Prostate gland (tissue), 2 donors: ENCODE results near the gene FBXO47.

ENCODE experiments used
- CTCF ChIP-seq, 4 experiments: fragments of 200-600 bp in 2 of 4; fragments of 450-650 bp in 2 of 4; sonication (generic) in 2 of 4; IDR thresholded peaks; 1 replicate in 3 of 4; 2 replicates in 1 of 4; pipeline ENCODE4 v1.5.1; 2016 to 2019; ENCODE audit warnings: antibody characterized with exemption in 4 of 4, mild to moderate bottlenecking in 2 of 4, moderate library complexity in 2 of 4
- POLR2AphosphoS5 ChIP-seq: sonication (generic); formaldehyde crosslinking; IDR thresholded peaks from one replicate; pipeline ENCODE4 v1.6.1; 2017; ENCODE audit warnings: antibody characterized with exemption

DNA sequence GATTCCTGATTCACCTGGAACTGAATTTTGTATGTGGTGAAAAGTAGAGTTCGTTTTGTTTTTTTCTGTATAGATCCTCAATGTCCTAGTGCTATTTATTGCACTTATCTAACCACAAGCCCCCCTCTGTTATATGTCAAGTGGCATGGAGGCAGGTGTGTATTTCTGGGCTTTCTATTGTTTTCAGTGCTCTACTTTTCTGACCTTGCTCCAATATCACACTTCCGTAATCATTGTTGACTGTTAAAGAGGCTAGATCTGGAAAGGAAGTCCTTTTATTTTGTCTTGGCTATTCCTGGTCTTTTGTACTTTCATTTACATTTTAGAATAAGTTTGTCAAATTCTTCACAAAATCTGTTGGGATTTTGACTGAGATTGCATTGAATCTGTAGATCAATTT, 26.8 kb upstream of the FBXO47 start:
- TF ChIP-seq CTCF (IDR thresholded peaks at IDR 0.05), result no peak
- TF ChIP-seq POLR2AphosphoS5, result no peak
